ENCODE data around the gene ACOD1.

The ACOD1 gene

GRCh38 chr13:76954538-76954937 lies 6.2 kb downstream of the ACOD1 start:
- DNase-seq = no peak

- no peak for DNase-seq
These were observed 6.9 kb downstream of the ACOD1 start for GRCh38 chr13:76955193-76955592.

- DNase-seq = no peak
These were observed 7.3 kb downstream of the ACOD1 start for GRCh38 chr13:76955661-76956060.

GRCh38 chr13:76958841-76959432 lies 10.6 kb downstream of the ACOD1 start:
- peak; percentile 1 for DNase-seq

- peak; percentile 25 for DNase-seq
These were observed 11.4 kb downstream of the ACOD1 start for GRCh38 chr13:76959734-76960133.

- DNase-seq = peak; percentile 70
These were observed 17.6 kb downstream of the ACOD1 start for GRCh38 chr13:76965759-76966421.

- peak; percentile 30 for DNase-seq
These were observed 18.7 kb downstream of the ACOD1 start for GRCh38 chr13:76967031-76967430.

GRCh38 chr13:76968041-76968440 lies 19.7 kb downstream of the ACOD1 start:
- DNase-seq = peak; percentile 54

- peak; percentile 48 for DNase-seq
These were observed 21.4 kb downstream of the ACOD1 start for GRCh38 chr13:76969488-76970365.

- peak; percentile 1 for DNase-seq
These were observed 22.9 kb downstream of the ACOD1 start for GRCh38 chr13:76971215-76971614.

GRCh38 chr13:76971851-76972829 lies 23.8 kb downstream of the ACOD1 start:
- peak; percentile 58 for DNase-seq

- peak; percentile 1 for DNase-seq
These were observed 25.8 kb downstream of the ACOD1 start for GRCh38 chr13:76973920-76974617.

- no peak for DNase-seq
These were observed 26.3 kb downstream of the ACOD1 start for GRCh38 chr13:76974618-76974975.

- DNase-seq = no peak
These were observed 27.6 kb downstream of the ACOD1 start for GRCh38 chr13:76975863-76976262.

GRCh38 chr13:76976490-76976889 lies 28.2 kb downstream of the ACOD1 start:
- no peak for DNase-seq

- no peak for DNase-seq
These were observed 28.6 kb downstream of the ACOD1 start for GRCh38 chr13:76976929-76977328.

- DNase-seq = peak; percentile 92
These were observed 31.9 kb downstream of the ACOD1 start for GRCh38 chr13:76980075-76980718.

GRCh38 chr13:76982061-76982460 lies 33.8 kb downstream of the ACOD1 start:
- no peak for DNase-seq

- DNase-seq = no peak
These were observed 35.4 kb downstream of the ACOD1 start for GRCh38 chr13:76983676-76984075.

GRCh38 chr13:76991432-76991795 lies 43.1 kb downstream of the ACOD1 start:
- no peak for DNase-seq

- peak; percentile 97 for DNase-seq
These were observed 43.7 kb downstream of the ACOD1 start, which contains the start of gene CLN5 for GRCh38 chr13:76991796-76992547. Gene CLN5 (plus strand): TSS chr13:76992081. CDS start chr13:76992099, 18 bp downstream.

All from islet precursor cell (in vitro differentiated cells).